DND-41 (cell line): ENCODE results near the gene BRINP1.

Experiments used
- ATAC-seq: fragments of 200-7000 bp; cut with Tn5 transposase; 3 replicates; pipeline ENCODE4 v1.9.1; 2021; ENCODE audit warnings: low read depth; ENCODE audit not compliant: insufficient read depth
- DNase-seq: peaks from one replicate; pipeline ENCODE4 v3.0.0-alpha.2; 2020
- H2AFZ ChIP-seq: 2 replicates; pipeline ENCODE4 v1.6.0; 2012; ENCODE audit warnings: low read depth, low read length
- H3K27ac ChIP-seq: 2 replicates; pipeline ENCODE4 v1.5.1; 2012; ENCODE audit warnings: low read length, inconsistent platforms
- H3K27me3 ChIP-seq: fragments of 200-600 bp; sonication (generic); 2 replicates; pipeline ENCODE4 v1.6.0; 2012; ENCODE audit warnings: low read length, mild to moderate bottlenecking, inconsistent platforms; ENCODE audit not compliant: insufficient read depth, poor library complexity
- H3K36me3 ChIP-seq: 2 replicates; pipeline ENCODE4 v1.5.1; 2012; ENCODE audit warnings: low read length, inconsistent platforms; ENCODE audit not compliant: insufficient read depth
- H3K4me1 ChIP-seq: 2 replicates; pipeline ENCODE4 v1.5.1; 2012; ENCODE audit warnings: mild to moderate bottlenecking, low read length; ENCODE audit not compliant: insufficient read depth
- H3K4me2 ChIP-seq: 2 replicates; pipeline ENCODE4 v1.6.0; 2012; ENCODE audit warnings: mild to moderate bottlenecking, moderate library complexity, low read length, inconsistent platforms; ENCODE audit not compliant: insufficient read depth
- H3K4me3 ChIP-seq, 2 experiments: fragments of 200-600 bp in 1 of 2; shearing (Covaris generic) in 1 of 2; 2 replicates each; pipeline ENCODE4 v1.5.1; 2012 to 2016; ENCODE audit warnings: inconsistent platforms in 2 of 2, low read length in 2 of 2, mild to moderate bottlenecking in 2 of 2, low read depth in 1 of 2, moderate library complexity in 1 of 2
- H3K79me2 ChIP-seq: 2 replicates; pipeline ENCODE4 v1.6.0; 2012; ENCODE audit warnings: low read length, inconsistent platforms; ENCODE audit not compliant: insufficient read depth
- H3K9ac ChIP-seq: 2 replicates; pipeline ENCODE4 v1.6.0; 2012; ENCODE audit warnings: low read depth, mild to moderate bottlenecking, inconsistent platforms, low read length, moderate library complexity
- H3K9me3 ChIP-seq: 2 replicates; pipeline ENCODE4 v1.5.1; 2012; ENCODE audit warnings: low read length, moderate library complexity, mild to moderate bottlenecking, inconsistent platforms; ENCODE audit not compliant: insufficient read depth, severe bottlenecking
- H4K20me1 ChIP-seq: 2 replicates; pipeline ENCODE4 v1.6.0; 2012; ENCODE audit warnings: low read length; ENCODE audit not compliant: insufficient read depth
- EZH2 ChIP-seq: IDR thresholded peaks from 3 replicates; pipeline ENCODE4 v1.6.1; 2012; ENCODE audit warnings: borderline replicate concordance, low read depth, mild to moderate bottlenecking, moderate library complexity, low read length, inconsistent platforms; ENCODE audit not compliant: severe bottlenecking
- TF ChIP-seq, protein P1 (sequence below): IDR thresholded peaks from 2 replicates; pipeline ENCODE4 v1.5.1; 2012; ENCODE audit warnings: borderline replicate concordance, low read length, moderate library complexity, mild to moderate bottlenecking; ENCODE audit not compliant: poor library complexity, severe bottlenecking; ENCODE audit errors: extremely low read depth

The BRINP1 gene

DNA sequence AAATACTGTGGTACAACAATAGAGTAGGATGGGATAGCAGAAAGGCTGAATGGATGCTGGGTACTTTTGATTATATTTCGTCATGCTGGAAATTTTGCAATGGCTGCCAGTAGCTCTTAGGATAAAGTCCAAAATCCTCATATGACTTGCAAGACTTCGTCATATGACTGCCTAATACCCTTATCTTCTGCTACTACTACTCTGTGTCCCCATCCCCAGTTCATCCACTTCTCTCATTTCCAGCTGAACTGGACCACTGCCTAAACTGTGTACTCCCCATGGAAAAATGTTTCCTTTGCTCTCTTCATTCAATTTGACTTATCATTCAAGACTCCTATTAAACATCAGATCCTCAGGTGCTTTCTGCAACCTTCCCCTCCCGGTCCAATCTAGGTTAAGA lies 212.9 kb downstream of the BRINP1 start:
- DNase-seq, result no peak
- no peaks in the 10 kb centered on the region for H3K4me1 ChIP-seq
- H3K9ac ChIP-seq, result no peak overlapping the region
- H3K36me3 ChIP-seq, result no peaks in the 10 kb centered on the region
- H4K20me1 ChIP-seq, result no peaks in the 10 kb centered on the region
- H3K9me3 ChIP-seq, result no peaks in the 10 kb centered on the region
- ATAC-seq, result no peak
- H3K4me2 ChIP-seq, result no peak overlapping the region
- H3K4me3 ChIP-seq, result no peak overlapping the region
- no peaks in the 10 kb centered on the region for H3K79me2 ChIP-seq
- no peak for TF ChIP-seq EZH2
- TF ChIP-seq, protein P1, sequence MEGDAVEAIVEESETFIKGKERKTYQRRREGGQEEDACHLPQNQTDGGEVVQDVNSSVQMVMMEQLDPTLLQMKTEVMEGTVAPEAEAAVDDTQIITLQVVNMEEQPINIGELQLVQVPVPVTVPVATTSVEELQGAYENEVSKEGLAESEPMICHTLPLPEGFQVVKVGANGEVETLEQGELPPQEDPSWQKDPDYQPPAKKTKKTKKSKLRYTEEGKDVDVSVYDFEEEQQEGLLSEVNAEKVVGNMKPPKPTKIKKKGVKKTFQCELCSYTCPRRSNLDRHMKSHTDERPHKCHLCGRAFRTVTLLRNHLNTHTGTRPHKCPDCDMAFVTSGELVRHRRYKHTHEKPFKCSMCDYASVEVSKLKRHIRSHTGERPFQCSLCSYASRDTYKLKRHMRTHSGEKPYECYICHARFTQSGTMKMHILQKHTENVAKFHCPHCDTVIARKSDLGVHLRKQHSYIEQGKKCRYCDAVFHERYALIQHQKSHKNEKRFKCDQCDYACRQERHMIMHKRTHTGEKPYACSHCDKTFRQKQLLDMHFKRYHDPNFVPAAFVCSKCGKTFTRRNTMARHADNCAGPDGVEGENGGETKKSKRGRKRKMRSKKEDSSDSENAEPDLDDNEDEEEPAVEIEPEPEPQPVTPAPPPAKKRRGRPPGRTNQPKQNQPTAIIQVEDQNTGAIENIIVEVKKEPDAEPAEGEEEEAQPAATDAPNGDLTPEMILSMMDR, result no peak
- no peak overlapping the region for H2AFZ ChIP-seq
- H3K27ac ChIP-seq, result no peak overlapping the region
- no peaks in the 10 kb centered on the region for H3K27me3 ChIP-seq

DNA sequence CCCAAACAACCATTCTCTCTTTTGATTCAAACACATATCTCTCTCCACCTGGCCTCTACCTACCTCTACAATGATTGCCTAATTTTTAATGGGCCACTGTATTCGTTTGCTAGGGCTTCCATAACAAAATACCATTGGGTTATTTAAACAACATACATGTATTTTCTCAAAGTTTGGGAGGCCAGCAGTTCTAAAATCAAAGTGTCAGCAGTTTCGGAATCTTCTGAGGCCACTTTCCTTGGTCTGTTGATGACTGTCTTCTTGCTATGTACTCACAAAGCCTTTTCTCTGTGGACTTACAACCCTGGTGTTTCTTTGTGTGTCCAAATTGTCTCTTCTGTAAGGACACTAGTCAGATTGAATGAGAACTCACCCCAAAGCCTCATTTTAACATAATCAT lies 214.7 kb downstream of the BRINP1 start:
- H3K27me3 ChIP-seq, result no peaks in the 10 kb centered on the region
- no peak for DNase-seq
- no peaks in the 10 kb centered on the region for H3K4me1 ChIP-seq
- no peak overlapping the region for H2AFZ ChIP-seq
- H4K20me1 ChIP-seq, result no peaks in the 10 kb centered on the region
- H3K27ac ChIP-seq, result no peak overlapping the region
- no peaks in the 10 kb centered on the region for H3K9me3 ChIP-seq
- H3K79me2 ChIP-seq, result no peaks in the 10 kb centered on the region
- H3K4me3 ChIP-seq, result no peak overlapping the region
- no peak for ATAC-seq
- H3K4me2 ChIP-seq, result no peak overlapping the region
- no peak overlapping the region for H3K9ac ChIP-seq
- H3K36me3 ChIP-seq, result no peaks in the 10 kb centered on the region
- no peak for TF ChIP-seq EZH2
- TF ChIP-seq, protein P1, result no peak

DNA sequence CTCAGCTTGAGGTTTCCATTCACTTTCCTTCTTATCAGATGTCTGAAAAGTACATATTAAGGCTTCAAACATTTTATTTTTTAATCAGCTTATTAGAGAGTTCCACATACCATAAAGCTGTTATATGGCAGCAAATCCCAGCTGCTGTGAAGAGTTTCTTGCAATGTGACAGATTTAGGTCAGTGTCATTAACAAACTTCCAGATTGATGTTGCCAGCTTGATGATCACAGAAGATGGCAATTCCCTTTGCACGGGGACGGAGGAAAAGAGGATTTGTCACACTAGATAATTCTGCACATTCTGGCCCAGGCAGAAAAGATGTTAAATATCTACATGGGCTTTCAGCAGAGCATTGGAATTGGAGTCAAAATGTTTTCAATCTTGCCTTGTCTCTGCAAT lies 215.8 kb downstream of the BRINP1 start:
- no peaks in the 10 kb centered on the region for H3K27me3 ChIP-seq
- ATAC-seq, result no peak
- no peak overlapping the region for H2AFZ ChIP-seq
- H3K27ac ChIP-seq, result no peak overlapping the region
- H3K36me3 ChIP-seq, result no peaks in the 10 kb centered on the region
- H3K9ac ChIP-seq, result no peak overlapping the region
- H3K79me2 ChIP-seq, result no peaks in the 10 kb centered on the region
- H4K20me1 ChIP-seq, result no peaks in the 10 kb centered on the region
- no peaks in the 10 kb centered on the region for H3K9me3 ChIP-seq
- H3K4me1 ChIP-seq, result no peaks in the 10 kb centered on the region
- TF ChIP-seq, protein P1, result no peak
- no peak for TF ChIP-seq EZH2
- no peak overlapping the region for H3K4me2 ChIP-seq
- DNase-seq, result no peak
- no peak overlapping the region for H3K4me3 ChIP-seq

DNA sequence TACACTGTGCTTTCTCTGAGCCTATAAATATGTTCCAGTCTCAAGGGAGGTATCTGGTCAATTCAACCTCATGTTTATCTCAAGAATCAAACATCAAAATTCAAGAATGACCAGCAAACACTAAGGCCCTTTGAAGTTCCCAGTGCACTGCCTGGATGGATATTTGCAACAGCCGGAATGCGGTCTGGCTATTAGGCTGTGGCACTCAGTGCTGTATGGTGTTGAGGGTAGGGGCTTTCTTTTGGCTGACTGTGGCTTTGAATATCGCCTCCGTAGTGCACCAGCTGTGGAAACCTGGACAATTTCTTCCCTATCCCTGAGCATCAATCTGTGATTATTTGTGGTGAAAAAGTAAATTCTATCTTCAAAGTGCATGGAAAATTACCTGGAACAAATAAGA lies 220.4 kb downstream of the BRINP1 start:
- H4K20me1 ChIP-seq, result no peaks in the 10 kb centered on the region
- no peaks in the 10 kb centered on the region for H3K9me3 ChIP-seq
- H3K27me3 ChIP-seq, result no peaks in the 10 kb centered on the region
- H2AFZ ChIP-seq, result no peak overlapping the region
- ATAC-seq (no peak), DNase-seq (no peak)
- no peaks in the 10 kb centered on the region for H3K36me3 ChIP-seq
- no peak overlapping the region for H3K27ac ChIP-seq
- H3K4me1 ChIP-seq, result no peaks in the 10 kb centered on the region
- H3K79me2 ChIP-seq, result no peaks in the 10 kb centered on the region
- H3K4me2 ChIP-seq, result no peak overlapping the region
- TF ChIP-seq EZH2, result no peak
- H3K9ac ChIP-seq, result no peak overlapping the region
- no peak overlapping the region for H3K4me3 ChIP-seq
